Uterus (tissue), 2 donors: ENCODE data around the gene PPRC1.

Experiments
- CTCF ChIP-seq, 4 experiments: fragments of 200-600 bp in 2 of 4; fragments of 450-650 bp in 2 of 4; sonication (generic) in 2 of 4; IDR thresholded peaks; one replicate each; pipeline ENCODE4 v1.5.1; 2016 to 2019; ENCODE audit warnings: antibody characterized with exemption in 4 of 4, mild to moderate bottlenecking in 2 of 4, moderate library complexity in 1 of 4
- POLR2A ChIP-seq, 2 donors: fragments of 450-650 bp; IDR thresholded peaks; one replicate each; pipeline ENCODE4 v1.6.1; 2016; ENCODE audit warnings: antibody characterized with exemption in 2 of 2, mild to moderate bottlenecking in 1 of 2, moderate library complexity in 1 of 2

- TF ChIP-seq CTCF (IDR thresholded peaks at IDR 0.05) (no peak), POLR2A (IDR thresholded peaks at IDR 0.05) (peak in 1 of 2 donors; percentile 85)
Observed at GRCh38 chr10:102120991-102121738, 11.7 kb upstream of the PPRC1 start.
